Mesenchymal stem cell (in vitro differentiated cells and primary cell): Measurements from ENCODE around the gene DSC3.
"Not testable (repeated sequence)": the region's sequence is repeated elsewhere in the genome, so short reads cannot be mapped to it uniquely, and the experiment has no call there.

ENCODE experiments used
- DNase-seq: peaks from one replicate; pipeline ENCODE4 v3.0.0-alpha.2; 2013
- H2AFZ ChIP-seq: one replicate; pipeline ENCODE4 v1.6.1; 2013; ENCODE audit warnings: low read depth, mild to moderate bottlenecking, control low read depth, inconsistent platforms, low read length, moderate library complexity
- H2AK5ac ChIP-seq: 2 replicates; pipeline ENCODE4 v1.6.1; 2013; ENCODE audit warnings: low read length, moderate library complexity, mild to moderate bottlenecking, inconsistent platforms; ENCODE audit not compliant: severe bottlenecking
- H2BK120ac ChIP-seq: one replicate; pipeline ENCODE4 v1.6.1; 2013; ENCODE audit warnings: low read depth, mild to moderate bottlenecking, inconsistent platforms, low read length, moderate library complexity
- H2BK12ac ChIP-seq, 2 experiments: one replicate each; pipeline ENCODE4 v1.6.1; 2013; ENCODE audit warnings: inconsistent platforms in 2 of 2, low read length in 2 of 2, mild to moderate bottlenecking in 2 of 2, moderate library complexity in 2 of 2, control low read depth in 1 of 2
- H2BK15ac ChIP-seq: one replicate; pipeline ENCODE4 v1.6.1; 2013; ENCODE audit warnings: mild to moderate bottlenecking, low read depth, inconsistent platforms; ENCODE audit not compliant: poor library complexity, severe bottlenecking
- H2BK5ac ChIP-seq: 2 replicates; pipeline ENCODE4 v1.6.1; 2013; ENCODE audit warnings: low read depth, mild to moderate bottlenecking, low read length, control low read depth, inconsistent platforms; ENCODE audit not compliant: poor library complexity, severe bottlenecking
- H3K14ac ChIP-seq, 2 experiments: one replicate each; pipeline ENCODE4 v1.6.1; 2013; ENCODE audit warnings: inconsistent platforms in 2 of 2, low read length in 2 of 2, control low read depth in 1 of 2, mild to moderate bottlenecking in 1 of 2, moderate library complexity in 1 of 2
- H3K18ac ChIP-seq, 2 experiments: one replicate each; pipeline ENCODE4 v1.6.1; 2013; ENCODE audit warnings: inconsistent platforms in 2 of 2, low read length in 2 of 2, control low read depth in 1 of 2, low read depth in 1 of 2, mild to moderate bottlenecking in 1 of 2
- H3K23ac ChIP-seq, 2 experiments: one replicate each; pipeline ENCODE4 v1.6.1; 2013; ENCODE audit warnings: inconsistent platforms in 2 of 2, low read length in 2 of 2, mild to moderate bottlenecking in 2 of 2, moderate library complexity in 2 of 2, control low read depth in 1 of 2
- H3K27ac ChIP-seq: 2 replicates; pipeline ENCODE4 v1.5.1; 2013; ENCODE audit warnings: mild to moderate bottlenecking, moderate library complexity, low read length, control low read depth, inconsistent platforms; ENCODE audit not compliant: poor library complexity, severe bottlenecking
- H3K27me3 ChIP-seq, 2 experiments: 2 replicates each; pipeline versions ENCODE4 v1.6.1 to v1.7.0; 2013; ENCODE audit warnings: low read length in 2 of 2, mild to moderate bottlenecking in 2 of 2, moderate library complexity in 2 of 2, control low read depth in 1 of 2, inconsistent platforms in 1 of 2; ENCODE audit not compliant: control insufficient read depth in 1 of 2, insufficient read depth in 1 of 2
- H3K36me3 ChIP-seq, 2 experiments: 2 replicates each; pipeline versions ENCODE4 v1.6.1 to v1.7.0; 2013; ENCODE audit warnings: low read length in 2 of 2, control low read depth in 1 of 2, inconsistent platforms in 1 of 2, low read depth in 1 of 2, mild to moderate bottlenecking in 1 of 2; ENCODE audit not compliant: insufficient read depth in 2 of 2, control insufficient read depth in 1 of 2
- H3K4ac ChIP-seq, 2 experiments: one replicate each; pipeline ENCODE4 v1.6.1; 2013; ENCODE audit warnings: inconsistent platforms in 2 of 2, low read length in 2 of 2, mild to moderate bottlenecking in 2 of 2, moderate library complexity in 2 of 2, control low read depth in 1 of 2, low read depth in 1 of 2
- H3K4me1 ChIP-seq: 2 replicates; pipeline ENCODE4 v1.6.1; 2013; ENCODE audit warnings: low read depth, low read length, control low read depth; ENCODE audit not compliant: control insufficient read depth, insufficient read depth
- H3K4me2 ChIP-seq: 2 replicates; pipeline ENCODE4 v1.6.1; 2013; ENCODE audit warnings: low read length, mild to moderate bottlenecking, inconsistent platforms; ENCODE audit not compliant: poor library complexity, severe bottlenecking
- H3K4me3 ChIP-seq, 2 experiments: 2 replicates each; pipeline versions ENCODE4 v1.5.1 to v1.7.0; 2013; ENCODE audit warnings: low read length in 2 of 2, mild to moderate bottlenecking in 2 of 2, control low read depth in 1 of 2, low read depth in 1 of 2; ENCODE audit not compliant: insufficient read depth in 1 of 2
- H3K79me1 ChIP-seq: replicated peaks from 2 replicates; pipeline ENCODE4 v1.6.1; 2013; ENCODE audit warnings: mild to moderate bottlenecking, control low read depth, low read length, inconsistent platforms; ENCODE audit not compliant: poor library complexity, severe bottlenecking
- H3K9ac ChIP-seq: 2 replicates; pipeline ENCODE4 v1.7.0; 2013; ENCODE audit warnings: mild to moderate bottlenecking, low read length, moderate library complexity
- H3K9me3 ChIP-seq: 2 replicates; pipeline ENCODE4 v1.7.0; 2013; ENCODE audit warnings: mild to moderate bottlenecking, low read length; ENCODE audit not compliant: control insufficient read depth
- H4K8ac ChIP-seq: one replicate; pipeline ENCODE4 v1.6.1; 2013; ENCODE audit warnings: inconsistent platforms, mild to moderate bottlenecking, low read length, moderate library complexity
- H4K91ac ChIP-seq: one replicate; pipeline ENCODE4 v1.6.1; 2013; ENCODE audit warnings: mild to moderate bottlenecking, low read length, inconsistent platforms
- WGBS: methylation state at CpG from one replicate; pipeline ENCODE4 v1.1.7; 2013; ENCODE audit warnings: mixed read lengths; 5-methylcytosine and 5-hydroxymethylcytosine counted together

DSC3 gene

DNA sequence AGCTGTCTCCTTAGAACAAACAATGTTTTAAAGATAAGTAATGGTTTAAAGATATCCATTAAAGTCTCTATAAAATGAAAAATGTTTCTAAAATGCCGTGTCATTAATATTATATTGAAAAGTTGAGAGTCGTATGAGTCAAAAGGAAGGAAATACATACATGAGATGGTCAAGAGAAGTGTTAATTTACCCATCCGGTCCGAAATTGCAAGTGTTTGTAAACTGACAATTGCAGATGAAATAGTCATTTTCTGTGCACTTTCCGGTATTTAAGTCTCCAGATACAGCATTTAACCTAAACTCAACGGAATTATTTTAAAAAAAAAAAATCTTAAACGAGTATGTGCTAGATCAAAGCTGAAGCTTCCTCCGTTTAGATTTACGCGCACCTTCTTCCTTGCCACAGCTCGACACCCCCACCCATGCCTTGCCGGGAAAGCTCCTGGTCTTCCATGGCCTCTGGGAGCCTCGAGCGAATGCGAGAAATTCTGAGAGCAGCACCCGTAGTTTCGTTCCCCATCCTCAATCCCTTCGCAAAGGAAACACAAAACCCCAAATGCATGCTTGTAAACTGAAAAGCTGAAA is 1.8 kb downstream of the DSC3 start:
- Histone ChIP-seq H3K4me3 (peak overlapping the region; percentile 29 to 42), H3K9ac (no peak overlapping the region), H3K14ac (no peak overlapping the region), H2BK5ac (peak overlapping the region; percentile 69), H3K4me1 (peaks cover 1% of the 10 kb centered on the region), H3K4ac (no peak overlapping the region), H3K9me3 (peaks cover 3% of the 10 kb centered on the region), H3K79me1 (peaks cover 2% of the 10 kb centered on the region), H3K18ac (no peak overlapping the region), H3K27ac (peak overlapping the region; percentile 95), H4K8ac (no peak overlapping the region), H2BK15ac (peak overlapping the region; percentile 48), H3K23ac (no peak overlapping the region), H2BK120ac (no peak overlapping the region), H2BK12ac (no peak overlapping the region), H4K91ac (no peak overlapping the region), H2AFZ (no peak overlapping the region), H2AK5ac (no peak overlapping the region), H3K36me3 (peaks cover 0 to 5% of the 10 kb centered on the region in 2 experiments), H3K27me3 (peaks cover 0 to 49% of the 10 kb centered on the region in 2 experiments), H3K4me2 (peak overlapping the region; percentile 62)
- 23% methylated on average over 18 of the region's 18 CpGs for WGBS
- DNase-seq, result peak; percentile 32

DNA sequence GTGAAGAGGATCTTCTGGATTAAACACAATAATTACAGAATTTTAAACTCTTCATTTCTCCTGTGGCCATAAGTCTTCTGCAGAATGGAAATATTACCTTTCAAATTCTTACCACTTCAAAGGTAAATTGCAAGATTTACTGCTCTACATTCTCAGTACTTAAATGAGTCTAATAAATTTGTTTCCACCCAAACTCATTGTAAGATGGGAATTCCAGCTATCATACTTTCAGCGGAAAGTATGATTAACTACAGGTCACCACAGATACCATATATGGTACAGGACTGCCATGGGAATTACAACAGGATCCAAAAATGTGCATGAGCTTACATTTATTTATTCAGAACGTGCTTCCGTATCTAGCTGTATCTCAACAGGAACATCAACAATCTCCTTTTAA is 3.1 kb downstream of the DSC3 start:
- Histone ChIP-seq H3K4me1 (peaks cover 1% of the 10 kb centered on the region), H2BK12ac (no peak overlapping the region), H3K9me3 (peaks cover 3% of the 10 kb centered on the region), H3K79me1 (peaks cover 2% of the 10 kb centered on the region), H3K4me3 (no peak overlapping the region), H3K4me2 (no peak overlapping the region), H3K27ac (peak overlapping the region; percentile 14), H2AFZ (no peak overlapping the region), H3K23ac (no peak overlapping the region), H2BK5ac (no peak overlapping the region), H4K8ac (no peak overlapping the region), H3K27me3 (peaks cover 0 to 46% of the 10 kb centered on the region in 2 experiments), H2AK5ac (no peak overlapping the region), H3K14ac (no peak overlapping the region), H2BK15ac (no peak overlapping the region), H3K9ac (no peak overlapping the region), H3K4ac (no peak overlapping the region), H4K91ac (no peak overlapping the region), H3K18ac (no peak overlapping the region), H2BK120ac (no peak overlapping the region), H3K36me3 (peaks cover 0 to 5% of the 10 kb centered on the region in 2 experiments)
- 92% methylated on average over 1 of the region's 3 CpGs for WGBS
- no peak for DNase-seq

DNA sequence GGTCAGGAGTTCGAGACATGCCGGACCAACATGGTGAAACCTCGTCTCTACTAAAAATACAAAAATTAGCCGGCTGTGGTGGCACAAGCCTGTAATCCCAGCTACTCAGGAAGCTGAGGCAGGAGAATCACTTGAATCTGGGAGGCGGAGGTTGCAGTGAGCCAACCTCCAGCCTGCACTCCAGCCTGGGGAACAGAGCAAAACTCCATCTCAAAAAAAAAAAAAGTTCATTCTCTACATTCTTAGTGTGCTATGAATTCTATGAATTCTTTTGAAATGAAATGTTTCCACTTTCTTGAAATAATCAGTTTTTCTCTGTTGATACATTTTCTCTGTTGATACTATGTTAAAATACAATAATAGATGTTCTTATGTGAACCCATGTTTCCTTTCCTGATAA is 4.9 kb downstream of the DSC3 start:
- H3K27me3 ChIP-seq, result peaks cover 0 to 29% of the 10 kb centered on the region in 2 experiments
- H2BK5ac ChIP-seq, H2AK5ac ChIP-seq, H3K4me3 ChIP-seq, H2BK15ac ChIP-seq, H4K8ac ChIP-seq, H3K4me2 ChIP-seq, H2BK12ac ChIP-seq, H3K4ac ChIP-seq, H2BK120ac ChIP-seq, H3K79me1 ChIP-seq, H3K14ac ChIP-seq, DNase-seq, H3K18ac ChIP-seq, H4K91ac ChIP-seq, H2AFZ ChIP-seq, H3K23ac ChIP-seq, H3K9me3 ChIP-seq, H3K36me3 ChIP-seq, H3K4me1 ChIP-seq, H3K9ac ChIP-seq: not testable (repeated sequence)
- peak overlapping the region; percentile 80 for H3K27ac ChIP-seq
- WGBS, result 76% methylated on average over 5 of the region's 5 CpGs

DNA sequence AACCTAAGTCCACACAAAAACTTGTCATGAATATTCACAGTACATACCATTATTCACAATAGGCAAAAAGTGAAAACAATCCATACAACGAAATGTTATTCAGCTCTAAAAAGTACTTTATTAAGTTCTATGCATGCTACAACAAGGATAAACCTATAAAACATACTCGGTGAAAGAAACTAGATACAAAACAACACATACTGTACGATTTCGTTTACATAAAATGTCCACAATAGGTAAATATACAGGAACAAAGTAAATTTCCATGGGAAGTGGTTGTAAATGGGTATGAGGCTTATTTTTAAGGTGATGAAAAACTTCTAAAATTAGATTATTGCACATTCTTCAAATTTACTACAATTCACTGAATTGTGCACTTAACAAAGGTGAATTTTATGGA is 8.0 kb downstream of the DSC3 start:
- H2BK120ac ChIP-seq, result no peak overlapping the region
- no peak overlapping the region for H4K91ac ChIP-seq
- H3K14ac ChIP-seq, result no peak overlapping the region
- H2BK12ac ChIP-seq, result no peak overlapping the region
- H3K23ac ChIP-seq, result no peak overlapping the region
- no peak overlapping the region for H3K18ac ChIP-seq
- no peak overlapping the region for H3K4me3 ChIP-seq
- H3K79me1 ChIP-seq, result peaks cover 3% of the 10 kb centered on the region
- no peak overlapping the region for H3K4me2 ChIP-seq
- 81% methylated on average over 1 of the region's 4 CpGs for WGBS
- DNase-seq, result no peak
- H3K27ac ChIP-seq, result no peak overlapping the region
- no peak overlapping the region for H2AK5ac ChIP-seq
- no peaks in the 10 kb centered on the region for H3K27me3 ChIP-seq
- no peak overlapping the region for H3K9ac ChIP-seq
- no peak overlapping the region for H2AFZ ChIP-seq
- no peak overlapping the region for H2BK15ac ChIP-seq
- no peak overlapping the region for H3K4ac ChIP-seq
- no peaks in the 10 kb centered on the region for H3K36me3 ChIP-seq
- H3K4me1 ChIP-seq, result peaks cover 1% of the 10 kb centered on the region
- H4K8ac ChIP-seq, result no peak overlapping the region
- no peak overlapping the region for H2BK5ac ChIP-seq
- no peaks in the 10 kb centered on the region for H3K9me3 ChIP-seq
